Fibroblast of skin of back (primary cell): ENCODE results near the gene CAMTA1.
A peak's percentile ranks its signal among the peaks of the same experiment; 100 is the strongest.

ENCODE experiments used
- DNase-seq: peaks from one replicate; pipeline ENCODE4 v3.0.0-alpha.2; 2013

CAMTA1 gene

GRCh38 chr1:7047866-7048265 lies 262.6 kb downstream of the CAMTA1 start:
- DNase-seq, result no peak

GRCh38 chr1:7048395-7048794 lies 263.1 kb downstream of the CAMTA1 start:
- DNase-seq, result no peak

- no peak for DNase-seq
These were observed 264.8 kb downstream of the CAMTA1 start for GRCh38 chr1:7049913-7050625.

GRCh38 chr1:7050751-7051665 lies 265.8 kb downstream of the CAMTA1 start:
- DNase-seq, result no peak

GRCh38 chr1:7052701-7053100 lies 267.4 kb downstream of the CAMTA1 start:
- DNase-seq, result no peak

GRCh38 chr1:7060745-7061144 lies 275.5 kb downstream of the CAMTA1 start:
- DNase-seq, result no peak

GRCh38 chr1:7062346-7063061 lies 277.2 kb downstream of the CAMTA1 start:
- no peak for DNase-seq

- DNase-seq, result no peak
These were observed 278.7 kb downstream of the CAMTA1 start for GRCh38 chr1:7063981-7064380.

- DNase-seq, result no peak
These were observed 283.3 kb downstream of the CAMTA1 start for GRCh38 chr1:7068552-7068951.

- DNase-seq, result no peak
These were observed 284.7 kb downstream of the CAMTA1 start for GRCh38 chr1:7069931-7070330.

GRCh38 chr1:7070389-7071029 lies 285.3 kb downstream of the CAMTA1 start:
- DNase-seq, result peak; percentile 63

- DNase-seq, result no peak
These were observed 290.9 kb downstream of the CAMTA1 start for GRCh38 chr1:7076117-7076516.

- no peak for DNase-seq
These were observed 291.3 kb downstream of the CAMTA1 start for GRCh38 chr1:7076572-7076971.

- no peak for DNase-seq
These were observed 291.9 kb downstream of the CAMTA1 start for GRCh38 chr1:7077136-7077535.

GRCh38 chr1:7077970-7078369 lies 292.7 kb downstream of the CAMTA1 start:
- DNase-seq, result no peak

- no peak for DNase-seq
These were observed 294.4 kb downstream of the CAMTA1 start for GRCh38 chr1:7079637-7080036.

GRCh38 chr1:7084232-7084894 lies 299.1 kb downstream of the CAMTA1 start:
- no peak for DNase-seq

GRCh38 chr1:7085521-7085920 lies 300.3 kb downstream of the CAMTA1 start:
- no peak for DNase-seq

- DNase-seq, result no peak
These were observed 300.9 kb downstream of the CAMTA1 start for GRCh38 chr1:7086106-7086505.

- DNase-seq, result no peak
These were observed 302.6 kb downstream of the CAMTA1 start for GRCh38 chr1:7087888-7088287.

GRCh38 chr1:7089497-7089896 lies 304.2 kb downstream of the CAMTA1 start:
- DNase-seq, result no peak

GRCh38 chr1:7093297-7093696 lies 308.0 kb downstream of the CAMTA1 start:
- DNase-seq, result no peak
